RWPE1 (cell line): Measurements from ENCODE around the gene FSHR.

Experiments
- CTCF ChIA-PET: fragments of 350-600 bp; sonication (Branson Sonifier 250); formaldehyde crosslinking; extraction: SDS; loops from one replicate; lab custom pipeline; 2021; lab: Yijun Ruan, JAX
- POLR2A ChIA-PET: fragments of 400-600 bp; formaldehyde crosslinking; extraction: SDS; loops from one replicate; lab custom pipeline; 2020; ENCODE audit warnings: antibody characterized with exemption; ENCODE audit not compliant: low non-redundant PET; lab: Yijun Ruan, JAX
- DNase-seq: peaks from one replicate; pipeline ENCODE4 v3.0.0; 2012; ENCODE audit warnings: low spot score
- H3K27ac ChIP-seq: fragments of 450-650 bp; 2 replicates; pipeline ENCODE4 v1.5.1; 2017
- CTCF ChIP-seq: fragments of 450-650 bp; conservative IDR thresholded peaks from 2 replicates; pipeline ENCODE4 v1.5.1; 2017; ENCODE audit warnings: low read depth, mild to moderate bottlenecking

Gene FSHR

DNA sequence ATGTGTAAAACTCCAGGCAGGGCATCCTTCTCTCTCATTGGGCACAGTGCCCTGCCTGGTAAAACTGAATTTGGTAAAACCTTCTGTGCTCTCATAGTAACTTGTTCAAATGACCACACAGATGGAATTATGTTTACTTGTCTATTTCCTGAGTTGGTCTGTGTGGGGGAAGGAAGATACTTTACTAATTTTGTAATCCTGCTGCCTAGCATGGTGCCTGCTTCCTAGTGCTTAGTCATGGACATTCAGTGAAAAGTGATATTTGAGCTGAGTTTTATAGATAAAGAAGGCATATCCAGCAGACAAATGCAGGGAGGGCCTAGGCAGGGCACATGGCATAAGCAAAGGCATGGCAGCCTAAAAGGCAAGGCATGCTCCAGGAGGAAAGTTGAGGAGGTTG is 199.4 kb downstream of the FSHR start:
- H3K27ac ChIP-seq = no peak overlapping the region
- no peak for DNase-seq
- ChIA-PET POLR2A (no interaction called here), CTCF (interaction anchor here (0.6 kb wide), 1 partner anchor 190 kb away, joined by 3 read pairs; no protein-coding TSS in a partner anchor)
- TF ChIP-seq CTCF = no peak

GRCh38 chr2:48954311-48954710 is 200.0 kb downstream of the FSHR start:
- ChIA-PET CTCF (no interaction called here), POLR2A (no interaction called here)
- no peak overlapping the region for H3K27ac ChIP-seq
- TF ChIP-seq CTCF = no peak
- DNase-seq = no peak

GRCh38 chr2:48952614-48953013 is 201.7 kb downstream of the FSHR start:
- POLR2A ChIA-PET = no interaction called here
- H3K27ac ChIP-seq = no peak overlapping the region
- TF ChIP-seq CTCF = no peak
- DNase-seq = no peak
- CTCF ChIA-PET = no interaction called here

DNA sequence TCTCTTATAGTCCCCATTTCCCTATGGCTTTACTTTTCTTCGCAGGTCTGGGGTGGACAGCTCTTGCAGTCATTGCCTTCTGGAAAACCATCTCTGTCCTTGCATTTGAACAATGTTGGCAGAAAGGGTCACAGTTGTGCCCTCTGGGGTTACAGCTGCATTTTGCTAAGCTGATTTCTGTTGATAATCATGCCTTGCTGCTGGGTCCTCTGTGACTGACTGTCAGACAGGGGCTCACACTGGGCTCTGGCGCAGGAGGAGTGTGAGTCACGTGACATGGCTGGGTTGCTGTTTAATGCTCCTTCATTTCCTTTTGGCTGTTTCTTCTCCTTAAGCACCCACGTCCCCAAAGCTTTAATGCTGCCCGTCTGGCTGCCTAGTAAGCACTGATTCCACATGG is 202.2 kb downstream of the FSHR start:
- no peak for DNase-seq
- POLR2A ChIA-PET = no interaction called here
- CTCF ChIA-PET = interaction anchor here (0.6 to 0.7 kb wide), 2 partner anchors 321 to 456 kb away, joined by 3 read pairs; no protein-coding TSS in a partner anchor
- no peak for TF ChIP-seq CTCF
- H3K27ac ChIP-seq = no peak overlapping the region

DNA sequence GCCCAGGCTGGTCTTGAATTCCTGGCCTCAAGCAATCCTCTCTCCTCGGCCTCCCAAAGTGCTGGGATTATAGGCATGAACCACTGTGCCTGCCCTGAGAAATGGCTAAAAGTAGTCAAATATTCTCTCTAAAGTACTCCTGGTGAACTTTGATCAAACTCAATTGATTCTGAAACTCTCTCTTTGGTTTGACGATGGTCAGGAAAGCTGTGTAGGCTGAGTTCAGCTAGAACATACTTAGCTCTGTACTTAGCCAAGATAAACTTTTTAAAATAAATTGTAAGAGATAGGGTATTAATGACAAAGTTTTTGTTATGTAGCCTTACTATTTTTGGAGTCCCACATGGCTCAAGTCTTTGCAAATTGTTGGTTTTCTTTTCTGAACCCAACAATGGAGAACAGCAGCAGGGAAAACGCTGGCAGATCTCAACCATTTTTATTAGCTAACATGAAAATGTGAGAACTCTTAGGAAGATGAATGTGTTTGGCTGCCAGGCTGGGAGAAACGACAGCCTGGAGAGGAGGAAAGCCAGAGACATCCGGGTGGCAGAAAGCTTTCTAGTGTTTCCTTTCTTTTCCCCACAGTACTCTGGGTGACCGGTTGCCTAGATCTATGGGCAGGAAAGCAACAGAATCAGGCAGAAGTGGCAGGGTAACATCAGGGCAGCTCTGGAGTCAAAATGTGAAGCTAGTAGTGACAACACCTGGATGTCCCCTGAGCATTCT is 205.8 kb downstream of the FSHR start:
- DNase-seq = no peak

More for the DNA sequence above, 205.8 kb downstream of the FSHR start:
- POLR2A ChIA-PET = no interaction called here
- TF ChIP-seq CTCF = no peak
- CTCF ChIA-PET = interaction anchor here (0.6 kb wide), 1 partner anchor 261 kb away, joined by 3 read pairs; no protein-coding TSS in a partner anchor
- H3K27ac ChIP-seq = no peak overlapping the region
